ENCODE data around the gene PRAMEF20. TPM values are rescaled to one million over a fixed set of nuclear protein-coding genes. Genes with fewer than 3 reads are reported as not detected.

PRAMEF20 gene
- total RNA-seq, 1 donor from 2014 or later: not detected

GRCh38 chr1:13461977-13462376 is 51.7 kb downstream of the PRAMEF20 start:
- ATAC-seq (no peak), DNase-seq (ENCODE audit: low spot score) (no peak)

- DNase-seq (ENCODE audit: low spot score): no peak
Measured at GRCh38 chr1:13462682-13463081, 52.4 kb downstream of the PRAMEF20 start.

GRCh38 chr1:13465515-13465914 is 55.3 kb downstream of the PRAMEF20 start:
- no peak for DNase-seq (ENCODE audit: low spot score)

More at GRCh38 chr1:13462682-13463081, 52.4 kb downstream of the PRAMEF20 start:
- ATAC-seq: no peak

GRCh38 chr1:13469343-13469742 is 59.1 kb downstream of the PRAMEF20 start:
- DNase-seq (ENCODE audit: low spot score) (no peak), ATAC-seq (peak; percentile 61)

More at GRCh38 chr1:13465515-13465914, 55.3 kb downstream of the PRAMEF20 start:
- no peak for ATAC-seq

Other genes with a start within 250 kb of the PRAMEF20 start
- gene HNRNPCL4, start 244.8 kb upstream of the PRAMEF20 start, total RNA-seq: not detected
- not detected for gene PRAMEF9, start 238.6 kb upstream of the PRAMEF20 start, total RNA-seq
- gene PRAMEF13, start 209.0 kb upstream of the PRAMEF20 start, total RNA-seq: not detected
- not detected for gene PRAMEF18, start 184.3 kb upstream of the PRAMEF20 start, total RNA-seq
- not detected for gene PRAMEF5, start 156.3 kb upstream of the PRAMEF20 start, total RNA-seq
- gene PRAMEF8, start 125.3 kb upstream of the PRAMEF20 start, total RNA-seq: not detected
- 0.25 TPM for gene PRAMEF33, start 106.9 kb upstream of the PRAMEF20 start, total RNA-seq
- not detected for gene PRAMEF15, start 94.9 kb upstream of the PRAMEF20 start, total RNA-seq
- gene PRAMEF14, start 63.3 kb upstream of the PRAMEF20 start, total RNA-seq: not detected
- not detected for gene PRAMEF19, start 38.5 kb upstream of the PRAMEF20 start, total RNA-seq
- gene PRAMEF17, start 20.8 kb upstream of the PRAMEF20 start, total RNA-seq: not detected
- gene LRRC38, start 103.6 kb downstream of the PRAMEF20 start, total RNA-seq: not detected
- gene PDPN, start 173.4 kb downstream of the PRAMEF20 start, total RNA-seq: 0.33 TPM

Data from left lobe of liver (tissue), 2 donors.